ENCODE measurements around the gene FPGT. TPM values are rescaled to one million over a fixed set of nuclear protein-coding genes. Genes with fewer than 3 reads are reported as not detected.

Gene FPGT
- total and polyA plus RNA-seq, 2 of the 13 experiments (the other 11 are each of a cell fraction or from before 2014, with no cell fraction given), result 4.3 to 9.8 TPM

GRCh38 chr1:74197657-74198552 is at the start of gene FPGT, which contains the start of gene LRRIQ3 (continued):
- TF ChIP-seq, protein P1, sequence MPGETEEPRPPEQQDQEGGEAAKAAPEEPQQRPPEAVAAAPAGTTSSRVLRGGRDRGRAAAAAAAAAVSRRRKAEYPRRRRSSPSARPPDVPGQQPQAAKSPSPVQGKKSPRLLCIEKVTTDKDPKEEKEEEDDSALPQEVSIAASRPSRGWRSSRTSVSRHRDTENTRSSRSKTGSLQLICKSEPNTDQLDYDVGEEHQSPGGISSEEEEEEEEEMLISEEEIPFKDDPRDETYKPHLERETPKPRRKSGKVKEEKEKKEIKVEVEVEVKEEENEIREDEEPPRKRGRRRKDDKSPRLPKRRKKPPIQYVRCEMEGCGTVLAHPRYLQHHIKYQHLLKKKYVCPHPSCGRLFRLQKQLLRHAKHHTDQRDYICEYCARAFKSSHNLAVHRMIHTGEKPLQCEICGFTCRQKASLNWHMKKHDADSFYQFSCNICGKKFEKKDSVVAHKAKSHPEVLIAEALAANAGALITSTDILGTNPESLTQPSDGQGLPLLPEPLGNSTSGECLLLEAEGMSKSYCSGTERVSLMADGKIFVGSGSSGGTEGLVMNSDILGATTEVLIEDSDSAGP (CRISPR knock-in tag; IDR thresholded peaks at IDR 0.05; ENCODE audit: borderline replicate concordance), result peak; percentile 65; the same call in 1 of the 2 replicates
- TF ChIP-seq, protein P2, sequence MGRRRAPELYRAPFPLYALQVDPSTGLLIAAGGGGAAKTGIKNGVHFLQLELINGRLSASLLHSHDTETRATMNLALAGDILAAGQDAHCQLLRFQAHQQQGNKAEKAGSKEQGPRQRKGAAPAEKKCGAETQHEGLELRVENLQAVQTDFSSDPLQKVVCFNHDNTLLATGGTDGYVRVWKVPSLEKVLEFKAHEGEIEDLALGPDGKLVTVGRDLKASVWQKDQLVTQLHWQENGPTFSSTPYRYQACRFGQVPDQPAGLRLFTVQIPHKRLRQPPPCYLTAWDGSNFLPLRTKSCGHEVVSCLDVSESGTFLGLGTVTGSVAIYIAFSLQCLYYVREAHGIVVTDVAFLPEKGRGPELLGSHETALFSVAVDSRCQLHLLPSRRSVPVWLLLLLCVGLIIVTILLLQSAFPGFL (CRISPR knock-in tag; IDR thresholded peaks at IDR 0.05), result no peak
- TF ChIP-seq, protein P3, sequence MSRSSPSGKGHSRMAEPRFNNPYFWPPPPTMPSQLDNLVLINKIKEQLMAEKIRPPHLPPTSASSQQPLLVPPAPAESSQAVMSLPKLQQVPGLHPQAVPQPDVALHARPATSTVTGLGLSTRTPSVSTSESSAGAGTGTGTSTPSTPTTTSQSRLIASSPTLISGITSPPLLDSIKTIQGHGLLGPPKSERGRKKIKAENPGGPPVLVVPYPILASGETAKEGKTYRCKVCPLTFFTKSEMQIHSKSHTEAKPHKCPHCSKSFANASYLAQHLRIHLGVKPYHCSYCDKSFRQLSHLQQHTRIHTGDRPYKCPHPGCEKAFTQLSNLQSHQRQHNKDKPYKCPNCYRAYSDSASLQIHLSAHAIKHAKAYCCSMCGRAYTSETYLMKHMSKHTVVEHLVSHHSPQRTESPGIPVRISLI (CRISPR knock-in tag; IDR thresholded peaks at IDR 0.05; ENCODE audit: borderline replicate concordance), result no peak
- TF ChIP-seq KLF11 (CRISPR knock-in tag; IDR thresholded peaks at IDR 0.05) (0 out of 2 replicates have a peak, but pooled peaks have one; percentile 39), DPF2 (CRISPR knock-in tag; IDR thresholded peaks at IDR 0.05; ENCODE audit: borderline replicate concordance, low read depth) (no peak), ZGPAT (CRISPR knock-in tag; IDR thresholded peaks at IDR 0.05) (peak; percentile 53; the same call in 1 of the 2 replicates), NONO (IDR thresholded peaks at IDR 0.05) (no peak), NONO (CRISPR knock-in tag; conservative IDR thresholded peaks at IDR 0.05) (peak; percentile 63), KDM4B (CRISPR knock-in tag; IDR thresholded peaks at IDR 0.05) (no peak), SPEN (CRISPR knock-in tag; IDR thresholded peaks at IDR 0.05; ENCODE audit: low read depth) (peak; percentile 84), MIER3 (CRISPR knock-in tag; IDR thresholded peaks at IDR 0.05; ENCODE audit: borderline replicate concordance) (no peak), RFX3 (CRISPR knock-in tag; IDR thresholded peaks at IDR 0.05) (peak; percentile 64; the same call in 1 of the 2 replicates), HNRNPK (IDR thresholded peaks at IDR 0.05; ENCODE audit: low read depth, low read length, poor library complexity, severe bottlenecking) (no peak), ZFP37 (CRISPR knock-in tag; IDR thresholded peaks at IDR 0.05; ENCODE audit: borderline replicate concordance) (no peak), ZNF841 (CRISPR knock-in tag; IDR thresholded peaks at IDR 0.05; ENCODE audit: borderline replicate concordance) (no peak), TRIM24 (CRISPR knock-in tag; IDR thresholded peaks at IDR 0.05) (no peak), MAZ (IDR thresholded peaks at IDR 0.05; ENCODE audit: borderline replicate concordance, low read depth, low read length) (no peak), MAZ (CRISPR knock-in tag; IDR thresholded peaks at IDR 0.05; ENCODE audit: low read depth) (0 out of 2 replicates have a peak, but pooled peaks have one; percentile 17), ZNF7 (CRISPR knock-in tag; IDR thresholded peaks at IDR 0.05) (no peak), SUZ12 (IDR thresholded peaks at IDR 0.05; ENCODE audit: low read depth, low read length) (no peak), KMT2A (CRISPR knock-in tag; IDR thresholded peaks at IDR 0.05) (peak; percentile 87), ZSCAN25 (CRISPR knock-in tag; IDR thresholded peaks at IDR 0.05) (no peak), MXI1 (IDR thresholded peaks at IDR 0.05; ENCODE audit: borderline replicate concordance, low read depth, low read length) (peak; percentile 80; the same call in 1 of the 3 replicates), ZNF414 (CRISPR knock-in tag; IDR thresholded peaks at IDR 0.05) (no peak)
